SU-DHL-6 (cell line): ENCODE results near the gene DFFB.

Experiments used
- H2AFZ ChIP-seq: fragments of 200-600 bp; sonication (generic); 2 replicates; pipeline ENCODE4 v1.6.1; 2014; ENCODE audit warnings: low read depth, mild to moderate bottlenecking, moderate library complexity, mixed read lengths, antibody characterized with exemption, low read length; ENCODE audit not compliant: severe bottlenecking
- H3F3A ChIP-seq: fragments of 200-600 bp; shearing (Covaris generic); 2 replicates; pipeline ENCODE4 v1.6.0; 2016; ENCODE audit warnings: antibody characterized with exemption, mild to moderate bottlenecking; ENCODE audit not compliant: insufficient read depth
- H3K27ac ChIP-seq: fragments of 200-600 bp; sonication (generic); 2 replicates; pipeline ENCODE4 v1.5.1; 2016; ENCODE audit warnings: low read depth, mild to moderate bottlenecking, low read length, moderate library complexity, mixed read lengths
- H3K27me3 ChIP-seq: fragments of 200-600 bp; sonication (generic), shearing (Covaris generic); 2 replicates; pipeline ENCODE4 v1.6.0; 2014; ENCODE audit warnings: mild to moderate bottlenecking, low read length
- H3K36me3 ChIP-seq: fragments of 200-600 bp; sonication (generic); 2 replicates; pipeline ENCODE4 v1.6.1; 2014; ENCODE audit warnings: mild to moderate bottlenecking, low read length, mixed read lengths
- H3K4me2 ChIP-seq: fragments of 300-600, 200-600 bp; shearing (Covaris generic), sonication (generic); 2 replicates; pipeline ENCODE4 v1.6.0; 2014; ENCODE audit warnings: low read length, low read depth, mild to moderate bottlenecking; ENCODE audit not compliant: poor library complexity, severe bottlenecking
- H3K4me3 ChIP-seq: fragments of 200-600 bp; sonication (generic); 2 replicates; pipeline ENCODE4 v1.5.1; 2014; ENCODE audit warnings: antibody characterized with exemption, low read length, mild to moderate bottlenecking, mixed read lengths; ENCODE audit not compliant: insufficient read depth, poor library complexity, severe bottlenecking
- H3K79me2 ChIP-seq: fragments of 200-600 bp; sonication (generic); 2 replicates; pipeline ENCODE4 v1.6.1; 2014; ENCODE audit warnings: mild to moderate bottlenecking, low read length, moderate library complexity; ENCODE audit not compliant: insufficient read depth
- H3K9ac ChIP-seq: fragments of 200-600 bp; sonication (generic); 2 replicates; pipeline ENCODE4 v1.7.0; 2014; ENCODE audit warnings: mild to moderate bottlenecking, low read length
- H3K9me2 ChIP-seq: fragments of 200-600 bp; sonication (generic); replicated peaks from 2 replicates; pipeline ENCODE4 v1.6.1; 2014; ENCODE audit warnings: low read length; ENCODE audit not compliant: insufficient read depth
- H3K9me3 ChIP-seq: fragments of 200-600 bp; sonication (generic); 2 replicates; pipeline ENCODE4 v1.6.1; 2014; ENCODE audit warnings: low read length, mixed read lengths; ENCODE audit not compliant: insufficient read depth
- H4K20me1 ChIP-seq: fragments of 200-600 bp; sonication (generic); 2 replicates; pipeline ENCODE4 v1.6.1; 2014; ENCODE audit warnings: low read depth, mild to moderate bottlenecking, antibody characterized with exemption, low read length, moderate library complexity, mixed read lengths
- CTCF ChIP-seq: fragments of 200-600 bp; sonication (generic); IDR thresholded peaks from one replicate; pipeline ENCODE4 v1.5.1; 2017; ENCODE audit warnings: antibody characterized with exemption, mild to moderate bottlenecking, low read length, moderate library complexity; ENCODE audit not compliant: insufficient read depth, poor library complexity, severe bottlenecking
- EZH2phosphoT487 ChIP-seq: fragments of 200-600 bp; sonication (generic), shearing (Covaris generic); conservative IDR thresholded peaks from 2 replicates; pipeline ENCODE4 v1.6.1; 2018; ENCODE audit warnings: mild to moderate bottlenecking, antibody characterized with exemption, low read length, moderate library complexity, mixed read lengths

Gene DFFB

GRCh38 chr1:3879787-3880428 is 22.6 kb downstream of the DFFB start:
- no peaks in the 10 kb centered on the region for H3K9me2 ChIP-seq
- H3K9ac ChIP-seq, result no peak overlapping the region
- H3K79me2 ChIP-seq, result no peaks in the 10 kb centered on the region
- no peaks in the 10 kb centered on the region for H3K9me3 ChIP-seq
- no peak overlapping the region for H3K4me2 ChIP-seq
- no peaks in the 10 kb centered on the region for H3K27me3 ChIP-seq
- H4K20me1 ChIP-seq, result no peaks in the 10 kb centered on the region
- no peak overlapping the region for H3K27ac ChIP-seq
- H3K4me3 ChIP-seq, result no peak overlapping the region
- no peak for TF ChIP-seq EZH2phosphoT487
- TF ChIP-seq CTCF, result no peak
- H3F3A ChIP-seq, result no peaks in the 10 kb centered on the region
- no peak overlapping the region for H2AFZ ChIP-seq
- H3K36me3 ChIP-seq, result no peaks in the 10 kb centered on the region

- H3K4me2 ChIP-seq, result no peak overlapping the region
- H3K79me2 ChIP-seq, result no peaks in the 10 kb centered on the region
- H3K36me3 ChIP-seq, result no peaks in the 10 kb centered on the region
- no peaks in the 10 kb centered on the region for H3K9me3 ChIP-seq
- H3K9ac ChIP-seq, result no peak overlapping the region
- H3K4me3 ChIP-seq, result no peak overlapping the region
- H3K9me2 ChIP-seq, result no peaks in the 10 kb centered on the region
- no peaks in the 10 kb centered on the region for H3K27me3 ChIP-seq
- H4K20me1 ChIP-seq, result no peaks in the 10 kb centered on the region
- no peak overlapping the region for H3K27ac ChIP-seq
- TF ChIP-seq EZH2phosphoT487 (no peak), CTCF (no peak)
- no peaks in the 10 kb centered on the region for H3F3A ChIP-seq
- no peak overlapping the region for H2AFZ ChIP-seq
Measured at GRCh38 chr1:3880429-3881192, 23.3 kb downstream of the DFFB start.

GRCh38 chr1:3881193-3881480 is 23.9 kb downstream of the DFFB start:
- Histone ChIP-seq H3K4me2 (no peak overlapping the region), H3K9ac (no peak overlapping the region), H3K27me3 (no peaks in the 10 kb centered on the region), H3K36me3 (no peaks in the 10 kb centered on the region), H3K27ac (no peak overlapping the region), H3K9me3 (no peaks in the 10 kb centered on the region), H2AFZ (no peak overlapping the region), H3K4me3 (no peak overlapping the region), H4K20me1 (no peaks in the 10 kb centered on the region), H3K79me2 (no peaks in the 10 kb centered on the region), H3F3A (no peaks in the 10 kb centered on the region), H3K9me2 (no peaks in the 10 kb centered on the region)
- TF ChIP-seq EZH2phosphoT487, result no peak
- TF ChIP-seq CTCF, result no peak
